HepG2 (cell line): ENCODE measurements around the gene KLF9. TPM values are rescaled to one million over a fixed set of nuclear protein-coding genes. Genes with fewer than 3 reads are reported as not detected.

Source experiments
- CAMTA2 ChIP-seq: sonication (generic); formaldehyde crosslinking; IDR thresholded peaks from 2 replicates; pipeline ENCODE4 v1.4.0; 2020; ENCODE audit warnings: mild to moderate bottlenecking, missing genetic modification reagents, borderline replicate concordance
- CC2D1A ChIP-seq: sonication (generic); formaldehyde crosslinking; IDR thresholded peaks from 2 replicates; pipeline ENCODE4 v1.8.1; 2023; ENCODE audit warnings: mild to moderate bottlenecking, missing genetic modification reagents
- CEBPG ChIP-seq: IDR thresholded peaks from 2 replicates; pipeline ENCODE4 v1.6.1; 2016
- EED ChIP-seq: sonication (generic); formaldehyde crosslinking; IDR thresholded peaks from 2 replicates; pipeline ENCODE4 v1.5.0; 2020; ENCODE audit warnings: mild to moderate bottlenecking, missing genetic modification reagents
- GFI1 ChIP-seq: sonication (generic); formaldehyde crosslinking; IDR thresholded peaks from 2 replicates; pipeline ENCODE4 v1.5.0; 2020; ENCODE audit warnings: missing genetic modification reagents, mild to moderate bottlenecking, borderline replicate concordance
- NFE2L2 ChIP-seq: fragments of 150-350 bp; IDR thresholded peaks from 2 replicates; pipeline ENCODE4 v1.6.1; 2014; ENCODE audit warnings: low read length
- PAX8 ChIP-seq: sonication (generic); formaldehyde crosslinking; IDR thresholded peaks from 2 replicates; pipeline ENCODE4 v1.8.0; 2022; ENCODE audit warnings: mild to moderate bottlenecking, missing genetic modification reagents, borderline replicate concordance
- REXO4 ChIP-seq: sonication (generic); formaldehyde crosslinking; IDR thresholded peaks from 2 replicates; pipeline ENCODE4 v1.8.0; 2022; ENCODE audit warnings: missing genetic modification reagents, mild to moderate bottlenecking, borderline replicate concordance
- ZEB1 ChIP-seq: IDR thresholded peaks from 2 replicates; pipeline ENCODE4 v1.6.1; 2012; ENCODE audit warnings: mild to moderate bottlenecking, low read depth, inconsistent platforms; ENCODE audit not compliant: insufficient replicate concordance
- ZMYM2 ChIP-seq: sonication (generic); formaldehyde crosslinking; IDR thresholded peaks from 2 replicates; pipeline ENCODE4 v1.8.0; 2022; ENCODE audit warnings: mild to moderate bottlenecking, missing genetic modification reagents
- ZNF614 ChIP-seq: IDR thresholded peaks from 2 replicates; pipeline ENCODE4 v1.6.1; 2018; ENCODE audit warnings: missing biosample characterization, missing genetic modification reagents, inconsistent platforms, borderline replicate concordance
- ZNF672 ChIP-seq: sonication (generic); formaldehyde crosslinking; IDR thresholded peaks from 2 replicates; pipeline ENCODE4 v1.8.1; 2022; ENCODE audit warnings: missing genetic modification reagents
- polyA plus RNA-seq, 8 experiments: library from polyadenylated mRNA; depleted of rRNA in 3 of 8; stranded (reverse) in 7 of 8; unstranded in 1 of 8; fragments of >200 nt; fragmentation: Illumina TruSeq in 4 of 8; extraction: Trizol in 4 of 8; gene quantifications; 2 replicates each; pipeline versions ENCODE4 v1.2.1 to v1.2.3, GENCODE V29; 2011 to 2016; ENCODE audit warnings: low read depth in 4 of 8, missing spikeins in 1 of 8, mixed read lengths in 1 of 8; ENCODE audit not compliant: insufficient read depth in 1 of 8
- total RNA-seq, 5 experiments: library from RNA; depleted of rRNA; stranded (reverse); fragments of >200 nt; fragmentation: Illumina TruSeq; extraction: Trizol; gene quantifications; 2 replicates each; pipeline ENCODE4 v1.2.3, GENCODE V29; 2016; ENCODE audit warnings: low read depth in 1 of 5
- TF ChIP-seq, protein P1 (sequence below): sonication (generic); formaldehyde crosslinking; IDR thresholded peaks from 2 replicates; pipeline ENCODE4 v1.8.0; 2022; ENCODE audit warnings: mild to moderate bottlenecking, missing genetic modification reagents
- TF ChIP-seq, protein P2 (sequence below): sonication (generic); formaldehyde crosslinking; IDR thresholded peaks from 2 replicates; pipeline ENCODE4 v1.8.1; 2022; ENCODE audit warnings: mild to moderate bottlenecking, missing genetic modification reagents
- TF ChIP-seq, protein P3 (sequence below): sonication (generic); formaldehyde crosslinking; conservative IDR thresholded peaks from 2 replicates; pipeline ENCODE4 v1.5.0; 2020; ENCODE audit warnings: missing genetic modification reagents
- TF ChIP-seq, protein P4 (sequence below): sonication (generic); formaldehyde crosslinking; IDR thresholded peaks from 2 replicates; pipeline ENCODE4 v1.5.0; 2020; ENCODE audit warnings: mild to moderate bottlenecking, missing genetic modification reagents, moderate library complexity
- TF ChIP-seq, protein P5 (sequence below): sonication (generic); formaldehyde crosslinking; IDR thresholded peaks from 2 replicates; pipeline ENCODE4 v1.4.0; 2020; ENCODE audit warnings: mild to moderate bottlenecking, missing genetic modification reagents
- TF ChIP-seq, protein P6 (sequence below): sonication (generic); formaldehyde crosslinking; IDR thresholded peaks from 2 replicates; pipeline ENCODE4 v1.9.0; 2021; ENCODE audit warnings: missing genetic modification reagents, mild to moderate bottlenecking, borderline replicate concordance

The KLF9 gene
- total and polyA plus RNA-seq, 2 of the 13 experiments (the other 11 are each of a cell fraction or from before 2014, with no cell fraction given): 5.7 to 7.2 TPM

DNA sequence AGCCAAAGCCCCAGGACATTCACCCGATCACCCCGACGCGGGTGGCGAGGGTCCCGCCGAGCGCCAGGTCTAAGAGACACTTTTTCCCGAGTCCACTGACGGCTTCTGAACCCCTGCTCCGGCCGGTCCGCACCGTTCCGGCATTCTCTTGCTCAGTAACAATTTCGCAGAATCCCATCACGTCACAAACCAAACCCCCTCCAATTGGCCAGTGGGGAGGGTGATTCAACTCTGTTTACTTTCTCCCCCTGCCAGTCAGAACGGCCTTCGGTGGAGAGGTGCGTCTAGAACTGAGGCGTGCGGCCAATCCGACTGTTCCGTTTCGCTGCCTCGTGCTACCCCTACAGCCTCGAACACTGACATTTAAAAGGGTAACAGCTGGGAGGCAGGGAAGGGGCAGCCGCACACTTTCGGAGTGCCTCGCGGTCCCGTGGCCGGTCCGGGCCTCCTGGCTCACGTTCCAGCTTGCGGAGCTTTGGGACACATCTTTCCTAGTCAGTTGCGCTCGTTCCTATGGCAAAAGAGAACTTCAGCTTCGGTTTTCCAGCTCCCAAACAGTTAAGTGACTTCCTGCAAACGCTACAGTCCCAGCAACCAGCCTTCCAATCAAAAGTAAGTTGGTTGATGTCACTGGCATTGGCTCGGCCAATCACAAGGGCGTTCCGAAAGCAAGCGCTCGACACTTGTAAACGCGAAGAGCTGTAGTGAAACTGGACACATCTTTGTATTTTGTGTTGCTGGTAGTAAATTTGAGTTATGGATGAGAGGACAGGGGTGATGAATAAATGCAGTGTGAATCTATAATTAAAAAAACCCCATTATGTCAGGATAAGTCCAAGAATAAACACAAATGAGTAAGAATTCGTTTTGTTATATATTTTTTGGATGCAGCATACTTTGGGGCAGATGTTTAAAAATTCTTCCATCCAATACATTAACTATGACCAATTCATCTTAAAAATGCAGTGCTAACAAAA lies at the start of gene KLF9 (continued):
- TF ChIP-seq, protein P1, sequence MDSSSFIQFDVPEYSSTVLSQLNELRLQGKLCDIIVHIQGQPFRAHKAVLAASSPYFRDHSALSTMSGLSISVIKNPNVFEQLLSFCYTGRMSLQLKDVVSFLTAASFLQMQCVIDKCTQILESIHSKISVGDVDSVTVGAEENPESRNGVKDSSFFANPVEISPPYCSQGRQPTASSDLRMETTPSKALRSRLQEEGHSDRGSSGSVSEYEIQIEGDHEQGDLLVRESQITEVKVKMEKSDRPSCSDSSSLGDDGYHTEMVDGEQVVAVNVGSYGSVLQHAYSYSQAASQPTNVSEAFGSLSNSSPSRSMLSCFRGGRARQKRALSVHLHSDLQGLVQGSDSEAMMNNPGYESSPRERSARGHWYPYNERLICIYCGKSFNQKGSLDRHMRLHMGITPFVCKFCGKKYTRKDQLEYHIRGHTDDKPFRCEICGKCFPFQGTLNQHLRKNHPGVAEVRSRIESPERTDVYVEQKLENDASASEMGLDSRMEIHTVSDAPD: 0 out of 2 replicates have a peak, but pooled peaks have one; percentile 48
- no peak for TF ChIP-seq REXO4 (CRISPR knock-in tag)
- TF ChIP-seq GFI1 (CRISPR knock-in tag): no peak
- TF ChIP-seq, protein P2, sequence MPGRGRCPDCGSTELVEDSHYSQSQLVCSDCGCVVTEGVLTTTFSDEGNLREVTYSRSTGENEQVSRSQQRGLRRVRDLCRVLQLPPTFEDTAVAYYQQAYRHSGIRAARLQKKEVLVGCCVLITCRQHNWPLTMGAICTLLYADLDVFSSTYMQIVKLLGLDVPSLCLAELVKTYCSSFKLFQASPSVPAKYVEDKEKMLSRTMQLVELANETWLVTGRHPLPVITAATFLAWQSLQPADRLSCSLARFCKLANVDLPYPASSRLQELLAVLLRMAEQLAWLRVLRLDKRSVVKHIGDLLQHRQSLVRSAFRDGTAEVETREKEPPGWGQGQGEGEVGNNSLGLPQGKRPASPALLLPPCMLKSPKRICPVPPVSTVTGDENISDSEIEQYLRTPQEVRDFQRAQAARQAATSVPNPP (CRISPR knock-in tag): peak; percentile 86; the same call in 1 of the 2 replicates
- TF ChIP-seq CEBPG (CRISPR knock-in tag): no peak
- TF ChIP-seq ZEB1: no peak
- TF ChIP-seq, protein P3, sequence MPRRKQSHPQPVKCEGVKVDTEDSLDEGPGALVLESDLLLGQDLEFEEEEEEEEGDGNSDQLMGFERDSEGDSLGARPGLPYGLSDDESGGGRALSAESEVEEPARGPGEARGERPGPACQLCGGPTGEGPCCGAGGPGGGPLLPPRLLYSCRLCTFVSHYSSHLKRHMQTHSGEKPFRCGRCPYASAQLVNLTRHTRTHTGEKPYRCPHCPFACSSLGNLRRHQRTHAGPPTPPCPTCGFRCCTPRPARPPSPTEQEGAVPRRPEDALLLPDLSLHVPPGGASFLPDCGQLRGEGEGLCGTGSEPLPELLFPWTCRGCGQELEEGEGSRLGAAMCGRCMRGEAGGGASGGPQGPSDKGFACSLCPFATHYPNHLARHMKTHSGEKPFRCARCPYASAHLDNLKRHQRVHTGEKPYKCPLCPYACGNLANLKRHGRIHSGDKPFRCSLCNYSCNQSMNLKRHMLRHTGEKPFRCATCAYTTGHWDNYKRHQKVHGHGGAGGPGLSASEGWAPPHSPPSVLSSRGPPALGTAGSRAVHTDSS (CRISPR knock-in tag): no peak
- TF ChIP-seq CAMTA2 (CRISPR knock-in tag): no peak
- TF ChIP-seq, protein P4, sequence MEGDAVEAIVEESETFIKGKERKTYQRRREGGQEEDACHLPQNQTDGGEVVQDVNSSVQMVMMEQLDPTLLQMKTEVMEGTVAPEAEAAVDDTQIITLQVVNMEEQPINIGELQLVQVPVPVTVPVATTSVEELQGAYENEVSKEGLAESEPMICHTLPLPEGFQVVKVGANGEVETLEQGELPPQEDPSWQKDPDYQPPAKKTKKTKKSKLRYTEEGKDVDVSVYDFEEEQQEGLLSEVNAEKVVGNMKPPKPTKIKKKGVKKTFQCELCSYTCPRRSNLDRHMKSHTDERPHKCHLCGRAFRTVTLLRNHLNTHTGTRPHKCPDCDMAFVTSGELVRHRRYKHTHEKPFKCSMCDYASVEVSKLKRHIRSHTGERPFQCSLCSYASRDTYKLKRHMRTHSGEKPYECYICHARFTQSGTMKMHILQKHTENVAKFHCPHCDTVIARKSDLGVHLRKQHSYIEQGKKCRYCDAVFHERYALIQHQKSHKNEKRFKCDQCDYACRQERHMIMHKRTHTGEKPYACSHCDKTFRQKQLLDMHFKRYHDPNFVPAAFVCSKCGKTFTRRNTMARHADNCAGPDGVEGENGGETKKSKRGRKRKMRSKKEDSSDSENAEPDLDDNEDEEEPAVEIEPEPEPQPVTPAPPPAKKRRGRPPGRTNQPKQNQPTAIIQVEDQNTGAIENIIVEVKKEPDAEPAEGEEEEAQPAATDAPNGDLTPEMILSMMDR (CRISPR knock-in tag): 0 out of 2 replicates have a peak, but pooled peaks have one; percentile 18
- TF ChIP-seq EED (CRISPR knock-in tag): peak; percentile 31; the same call in 1 of the 2 replicates
- TF ChIP-seq CC2D1A (CRISPR knock-in tag): no peak
- no peak for TF ChIP-seq NFE2L2
- TF ChIP-seq ZNF672: no peak
- TF ChIP-seq, protein P5, sequence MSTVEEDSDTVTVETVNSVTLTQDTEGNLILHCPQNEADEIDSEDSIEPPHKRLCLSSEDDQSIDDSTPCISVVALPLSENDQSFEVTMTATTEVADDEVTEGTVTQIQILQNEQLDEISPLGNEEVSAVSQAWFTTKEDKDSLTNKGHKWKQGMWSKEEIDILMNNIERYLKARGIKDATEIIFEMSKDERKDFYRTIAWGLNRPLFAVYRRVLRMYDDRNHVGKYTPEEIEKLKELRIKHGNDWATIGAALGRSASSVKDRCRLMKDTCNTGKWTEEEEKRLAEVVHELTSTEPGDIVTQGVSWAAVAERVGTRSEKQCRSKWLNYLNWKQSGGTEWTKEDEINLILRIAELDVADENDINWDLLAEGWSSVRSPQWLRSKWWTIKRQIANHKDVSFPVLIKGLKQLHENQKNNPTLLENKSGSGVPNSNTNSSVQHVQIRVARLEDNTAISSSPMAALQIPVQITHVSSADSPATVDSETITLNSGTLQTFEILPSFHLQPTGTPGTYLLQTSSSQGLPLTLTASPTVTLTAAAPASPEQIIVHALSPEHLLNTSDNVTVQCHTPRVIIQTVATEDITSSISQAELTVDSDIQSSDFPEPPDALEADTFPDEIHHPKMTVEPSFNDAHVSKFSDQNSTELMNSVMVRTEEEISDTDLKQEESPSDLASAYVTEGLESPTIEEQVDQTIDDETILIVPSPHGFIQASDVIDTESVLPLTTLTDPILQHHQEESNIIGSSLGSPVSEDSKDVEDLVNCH (CRISPR knock-in tag): 0 out of 2 replicates have a peak, but pooled peaks have one; percentile 40
- TF ChIP-seq ZNF614: 0 out of 2 replicates have a peak, but pooled peaks have one; percentile 38
- TF ChIP-seq ZMYM2: peak; percentile 89
- TF ChIP-seq, protein P6, sequence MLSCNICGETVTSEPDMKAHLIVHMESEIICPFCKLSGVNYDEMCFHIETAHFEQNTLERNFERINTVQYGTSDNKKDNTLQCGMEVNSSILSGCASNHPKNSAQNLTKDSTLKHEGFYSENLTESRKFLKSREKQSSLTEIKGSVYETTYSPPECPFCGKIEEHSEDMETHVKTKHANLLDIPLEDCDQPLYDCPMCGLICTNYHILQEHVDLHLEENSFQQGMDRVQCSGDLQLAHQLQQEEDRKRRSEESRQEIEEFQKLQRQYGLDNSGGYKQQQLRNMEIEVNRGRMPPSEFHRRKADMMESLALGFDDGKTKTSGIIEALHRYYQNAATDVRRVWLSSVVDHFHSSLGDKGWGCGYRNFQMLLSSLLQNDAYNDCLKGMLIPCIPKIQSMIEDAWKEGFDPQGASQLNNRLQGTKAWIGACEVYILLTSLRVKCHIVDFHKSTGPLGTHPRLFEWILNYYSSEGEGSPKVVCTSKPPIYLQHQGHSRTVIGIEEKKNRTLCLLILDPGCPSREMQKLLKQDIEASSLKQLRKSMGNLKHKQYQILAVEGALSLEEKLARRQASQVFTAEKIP: no peak
- no peak for TF ChIP-seq PAX8 (CRISPR knock-in tag)
